ENCODE measurements around the gene CD79A.

CD79A gene

GRCh38 chr19:41887711-41888382 is 10.8 kb downstream of the CD79A start:
- no peak overlapping the region for H3K27ac ChIP-seq
- TF ChIP-seq ZFX (IDR thresholded peaks at IDR 0.05; ENCODE audit: borderline replicate concordance) (no peak), CTCF (IDR thresholded peaks at IDR 0.05) (no peak)

- no peak overlapping the region for H3K27ac ChIP-seq
Measured at GRCh38 chr19:41888926-41889325, 11.8 kb downstream of the CD79A start.

GRCh38 chr19:41889896-41890295 is 12.8 kb downstream of the CD79A start:
- no peak overlapping the region for H3K27ac ChIP-seq
- TF ChIP-seq ZFX (IDR thresholded peaks at IDR 0.05; ENCODE audit: borderline replicate concordance) (no peak), CTCF (IDR thresholded peaks at IDR 0.05) (no peak)

More at GRCh38 chr19:41888926-41889325, 11.8 kb downstream of the CD79A start:
- no peak for TF ChIP-seq CTCF (IDR thresholded peaks at IDR 0.05)
- no peak for TF ChIP-seq ZFX (IDR thresholded peaks at IDR 0.05; ENCODE audit: borderline replicate concordance)

DNA sequence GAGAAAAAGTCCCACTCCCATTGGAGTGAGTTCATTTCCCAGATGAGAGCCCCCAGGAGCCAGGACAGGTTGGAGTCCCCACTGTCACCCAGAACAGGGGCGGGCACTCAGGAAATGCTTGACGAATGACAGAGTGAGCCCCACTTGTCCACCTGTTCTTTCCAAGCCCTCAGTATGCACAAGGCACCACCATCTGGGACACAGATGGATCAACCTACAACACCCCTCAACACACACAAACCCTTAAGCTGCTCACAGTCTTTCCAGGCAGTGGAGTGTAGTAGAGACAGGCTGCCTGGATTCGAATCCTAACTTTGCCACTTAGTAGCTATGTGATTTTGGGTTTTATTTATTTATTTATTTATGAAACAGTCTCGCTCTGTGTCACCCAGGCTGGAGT is 13.9 kb downstream of the CD79A start:
- no peak for TF ChIP-seq ZFX (IDR thresholded peaks at IDR 0.05; ENCODE audit: borderline replicate concordance)
- no peak for TF ChIP-seq CTCF (IDR thresholded peaks at IDR 0.05)
- no peak overlapping the region for H3K27ac ChIP-seq

DNA sequence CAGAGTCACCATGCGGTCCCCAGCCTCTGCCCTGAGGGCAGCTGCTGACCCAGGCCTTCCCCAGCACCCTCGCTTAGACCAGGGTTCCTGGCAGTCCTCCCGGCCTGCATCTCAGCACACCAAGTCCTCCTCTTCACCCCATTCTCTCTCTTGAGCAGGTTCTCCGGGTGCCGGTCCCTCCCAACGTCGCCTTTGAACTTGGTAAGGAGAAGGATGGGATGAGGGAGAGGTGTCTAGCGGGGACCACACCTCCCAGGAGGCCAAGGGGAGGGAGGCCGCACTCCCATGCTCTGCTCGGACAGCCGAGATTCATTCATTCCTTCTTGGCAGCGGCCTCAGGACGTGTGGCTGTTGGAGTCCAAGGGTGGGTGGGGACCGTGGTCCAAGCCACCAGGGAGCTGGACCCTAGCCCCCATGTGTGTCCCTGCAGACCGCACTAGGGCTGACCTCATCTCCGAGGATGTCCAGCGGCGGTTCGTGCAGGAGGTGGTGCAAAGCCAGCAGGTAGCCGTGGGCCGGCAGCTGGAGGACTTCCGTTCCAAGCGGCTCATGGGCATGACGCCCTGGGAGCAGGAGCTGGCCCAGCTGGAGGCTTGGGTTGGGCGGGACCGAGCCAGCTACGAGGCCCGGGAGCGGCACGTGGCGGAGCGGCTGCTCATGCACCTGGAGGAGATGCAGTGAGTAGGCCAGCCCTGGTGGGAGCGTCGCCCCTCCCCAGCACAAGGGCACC is 15.3 kb downstream of the CD79A start:
- H3K27ac ChIP-seq = no peak overlapping the region
- TF ChIP-seq CTCF (IDR thresholded peaks at IDR 0.05) (no peak), ZFX (IDR thresholded peaks at IDR 0.05; ENCODE audit: borderline replicate concordance) (no peak)

DNA sequence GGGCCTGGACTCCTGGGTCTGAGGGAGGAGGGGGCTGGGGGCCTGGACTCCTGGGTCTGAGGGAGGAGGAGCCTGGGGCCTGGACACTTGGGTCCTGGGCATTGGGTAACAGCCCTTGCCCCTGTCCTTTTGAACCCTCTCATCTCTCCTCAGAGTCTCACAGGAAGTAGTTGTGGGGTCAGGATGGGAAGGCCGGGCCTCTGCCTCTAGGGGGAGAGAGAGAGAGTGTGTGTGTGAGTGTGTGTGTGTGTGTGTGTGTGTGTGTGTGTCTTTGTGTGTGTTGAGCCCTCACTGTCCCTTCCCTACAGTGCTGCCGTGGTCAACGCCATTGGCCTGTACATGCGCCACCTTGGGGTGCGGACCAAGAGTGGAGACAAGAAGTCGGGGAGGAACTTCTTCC is 16.8 kb downstream of the CD79A start:
- no peak overlapping the region for H3K27ac ChIP-seq
- TF ChIP-seq ZFX (IDR thresholded peaks at IDR 0.05; ENCODE audit: borderline replicate concordance) (no peak), CTCF (IDR thresholded peaks at IDR 0.05) (no peak)

- H3K27ac ChIP-seq = no peak overlapping the region
- TF ChIP-seq ZFX (IDR thresholded peaks at IDR 0.05; ENCODE audit: borderline replicate concordance) (no peak), CTCF (IDR thresholded peaks at IDR 0.05) (no peak)
Measured at GRCh38 chr19:41894350-41894749, 17.3 kb downstream of the CD79A start.
